Fibroblast of lung (primary cell): ENCODE measurements around the gene RPL19. TPM values are rescaled to one million over a fixed set of nuclear protein-coding genes. Genes with fewer than 3 reads are reported as not detected.

ENCODE experiments used
- DNase-seq, 2 donors: peaks; one replicate each; pipeline versions ENCODE4 v3.0.0 to v3.0.0-alpha.2; 2010; ENCODE audit warnings: low read depth in 2 of 2
- H2AFZ ChIP-seq: 2 replicates; pipeline ENCODE4 v1.5.1; 2012; ENCODE audit warnings: low read length, control low read depth, inconsistent platforms
- H3K27ac ChIP-seq: 2 replicates; pipeline ENCODE4 v1.5.1; 2011; ENCODE audit warnings: low read length, control low read depth; ENCODE audit not compliant: insufficient read depth
- H3K27me3 ChIP-seq: 2 replicates; pipeline ENCODE4 v1.5.1; 2011; ENCODE audit warnings: mild to moderate bottlenecking, low read length; ENCODE audit not compliant: control insufficient read depth, insufficient read depth
- H3K36me3 ChIP-seq: 2 replicates; pipeline ENCODE4 v1.5.1; 2011; ENCODE audit warnings: low read length; ENCODE audit not compliant: control insufficient read depth, insufficient read depth
- H3K4me1 ChIP-seq: 2 replicates; pipeline ENCODE4 v1.5.1; 2011; ENCODE audit warnings: low read length; ENCODE audit not compliant: control insufficient read depth, insufficient read depth; ENCODE audit errors: extremely low read depth
- H3K4me2 ChIP-seq: 2 replicates; pipeline ENCODE4 v1.5.1; 2011; ENCODE audit warnings: low read length, control low read depth; ENCODE audit not compliant: insufficient read depth; ENCODE audit errors: extremely low read depth
- H3K4me3 ChIP-seq, 4 experiments: fragments of 200-600 bp in 1 of 4; sonication (generic) in 1 of 4; replicated peaks in 1 of 4; 2 replicates each; pipeline ENCODE4 v1.5.1; 2011 to 2016; ENCODE audit warnings: low read length in 4 of 4, low read depth in 3 of 4, mild to moderate bottlenecking in 3 of 4, control low read depth in 2 of 4, inconsistent platforms in 1 of 4, mixed read lengths in 1 of 4; ENCODE audit not compliant: insufficient read depth in 1 of 4; ENCODE audit errors: control extremely low read depth in 1 of 4
- H3K79me2 ChIP-seq: 2 replicates; pipeline ENCODE4 v1.5.1; 2012; ENCODE audit warnings: mild to moderate bottlenecking, low read length, inconsistent platforms; ENCODE audit not compliant: control insufficient read depth, insufficient read depth
- H3K9ac ChIP-seq: 2 replicates; pipeline ENCODE4 v1.5.1; 2011; ENCODE audit warnings: mild to moderate bottlenecking, low read length, control low read depth; ENCODE audit not compliant: insufficient read depth
- H3K9me3 ChIP-seq: 2 replicates; pipeline ENCODE4 v1.5.1; 2012; ENCODE audit warnings: low read depth, low read length; ENCODE audit not compliant: control insufficient read depth, insufficient read depth
- H4K20me1 ChIP-seq: 2 replicates; pipeline ENCODE4 v1.5.1; 2011; ENCODE audit warnings: low read length; ENCODE audit not compliant: control insufficient read depth, insufficient read depth; ENCODE audit errors: extremely low read depth
- EZH2 ChIP-seq: IDR thresholded peaks from 2 replicates; pipeline ENCODE4 v1.5.1; 2012; ENCODE audit warnings: low read length, control low read depth, mild to moderate bottlenecking; ENCODE audit errors: missing control alignments
- polyA plus RNA-seq, 2 donors: library from polyadenylated mRNA; depleted of rRNA in 1 of 2; stranded (reverse) in 1 of 2; unstranded in 1 of 2; fragments of >200 nt; gene quantifications; 2 replicates each; pipeline ENCODE4 v1.2.1, GENCODE V29; 2011 to 2012; ENCODE audit warnings: missing spikeins in 1 of 2
- total RNA-seq: library from RNA; depleted of rRNA; stranded (reverse); fragments of >200 nt; gene quantifications from 2 replicates; pipeline ENCODE4 v1.2.1, GENCODE V29; 2014
- TF ChIP-seq, protein P1 (sequence below), 2 donors: IDR thresholded peaks in 1 of 2; conservative IDR thresholded peaks in 1 of 2; 1 replicate in 1 of 2; 2 replicates in 1 of 2; pipeline ENCODE4 v1.5.1; 2011 to 2012; ENCODE audit warnings: low read length in 2 of 2, control low read depth in 1 of 2, inconsistent platforms in 1 of 2, low read depth in 1 of 2, mild to moderate bottlenecking in 1 of 2

The RPL19 gene
- total and polyA plus RNA-seq, 2 donors (not counting 1 experiment from before 2014, with no cell fraction given): 1,378 to 1,814 TPM

DNA sequence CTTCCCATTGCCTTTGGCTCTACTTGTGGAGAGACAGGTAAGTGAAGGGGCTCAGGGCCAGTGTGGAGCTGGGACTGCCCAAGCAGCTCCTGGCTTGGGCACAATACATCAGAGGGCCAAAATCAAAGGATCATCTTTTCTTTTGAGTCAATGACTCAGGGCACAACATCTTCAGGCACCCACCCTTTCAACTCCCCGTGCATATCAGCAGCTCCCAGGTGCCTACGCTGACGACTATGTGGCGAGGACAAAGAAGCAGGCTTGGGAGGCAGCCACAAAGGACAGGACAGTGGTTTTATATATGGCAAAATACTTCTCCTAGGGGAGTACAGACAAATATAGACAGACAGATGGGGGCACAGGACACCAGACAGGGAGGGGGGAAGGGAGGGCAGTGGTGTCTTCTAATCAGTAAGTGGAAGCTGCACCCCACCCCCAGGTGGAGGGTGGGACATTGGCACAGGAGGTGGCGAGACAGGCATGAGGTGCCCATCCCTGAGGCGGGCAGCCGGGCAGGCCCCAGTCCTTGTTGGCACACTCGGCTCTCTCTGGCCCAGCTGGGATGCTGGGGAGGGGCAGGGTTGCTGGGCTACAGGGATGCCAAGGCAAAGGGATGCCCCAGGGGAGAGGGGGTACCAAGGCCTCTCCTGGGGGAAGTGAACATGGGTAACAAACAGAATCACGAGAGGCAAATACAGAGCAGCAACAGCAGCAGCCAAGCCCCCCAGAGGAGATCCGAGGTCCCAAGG is 26.4 kb upstream of the RPL19 start:
- no peak for DNase-seq
- H3K36me3 ChIP-seq: peaks cover 19% of the 10 kb centered on the region
- no peak overlapping the region for H3K4me3 ChIP-seq
- H3K9me3 ChIP-seq: no peaks in the 10 kb centered on the region
- no peak overlapping the region for H3K27ac ChIP-seq
- no peaks in the 10 kb centered on the region for H3K79me2 ChIP-seq
- no peak overlapping the region for H2AFZ ChIP-seq
- no peak for TF ChIP-seq EZH2
- H3K27me3 ChIP-seq: no peaks in the 10 kb centered on the region
- H3K4me2 ChIP-seq: no peak overlapping the region
- H4K20me1 ChIP-seq: no peaks in the 10 kb centered on the region
- no peak overlapping the region for H3K9ac ChIP-seq
- H3K4me1 ChIP-seq: no peaks in the 10 kb centered on the region

DNA sequence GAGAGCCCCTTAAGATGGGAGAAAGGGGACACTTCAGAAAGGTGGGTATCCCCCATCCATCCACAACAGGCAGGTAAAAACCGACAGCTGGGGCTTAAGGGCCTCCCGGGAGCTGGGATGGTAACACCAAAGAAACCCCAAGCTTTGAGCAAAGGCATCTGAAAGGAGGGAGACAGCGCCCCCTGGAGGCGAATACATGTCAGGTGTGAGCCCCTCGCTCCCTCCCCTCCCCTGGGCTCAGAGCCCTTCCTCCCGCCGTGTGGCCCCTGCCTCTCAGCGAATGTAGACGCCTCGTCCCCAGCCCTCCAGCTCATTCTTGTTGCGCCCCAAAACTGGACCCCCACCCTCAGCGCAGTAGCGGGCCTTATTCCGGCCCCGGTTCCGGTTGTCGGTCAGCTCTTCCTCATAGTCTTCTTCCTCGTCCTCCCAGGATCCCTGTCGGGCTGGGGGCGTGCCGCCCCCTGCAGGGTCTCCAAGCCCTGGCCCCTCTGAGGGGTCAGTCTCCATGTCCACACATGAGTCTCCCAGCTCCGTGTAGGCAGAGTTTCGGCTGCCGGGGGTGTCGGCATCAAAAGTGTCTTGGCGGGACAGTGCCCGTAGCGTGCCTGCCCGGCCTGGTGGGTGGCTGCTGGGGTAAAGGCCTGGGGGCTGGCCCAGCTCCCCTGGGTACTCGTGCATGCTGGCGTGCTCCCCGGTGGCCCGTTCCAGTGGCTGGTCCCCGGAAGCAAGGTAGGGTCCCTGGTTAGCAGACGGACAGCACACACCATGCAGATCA is 25.0 kb upstream of the RPL19 start:
- H4K20me1 ChIP-seq: no peaks in the 10 kb centered on the region
- no peaks in the 10 kb centered on the region for H3K79me2 ChIP-seq
- H3K27me3 ChIP-seq: no peaks in the 10 kb centered on the region
- no peak overlapping the region for H3K4me2 ChIP-seq
- peak; percentile 37 to 70 for DNase-seq
- H2AFZ ChIP-seq: no peak overlapping the region
- H3K4me3 ChIP-seq: no peak overlapping the region
- H3K27ac ChIP-seq: no peak overlapping the region
- H3K9ac ChIP-seq: no peak overlapping the region
- H3K4me1 ChIP-seq: no peaks in the 10 kb centered on the region
- TF ChIP-seq, protein P1, sequence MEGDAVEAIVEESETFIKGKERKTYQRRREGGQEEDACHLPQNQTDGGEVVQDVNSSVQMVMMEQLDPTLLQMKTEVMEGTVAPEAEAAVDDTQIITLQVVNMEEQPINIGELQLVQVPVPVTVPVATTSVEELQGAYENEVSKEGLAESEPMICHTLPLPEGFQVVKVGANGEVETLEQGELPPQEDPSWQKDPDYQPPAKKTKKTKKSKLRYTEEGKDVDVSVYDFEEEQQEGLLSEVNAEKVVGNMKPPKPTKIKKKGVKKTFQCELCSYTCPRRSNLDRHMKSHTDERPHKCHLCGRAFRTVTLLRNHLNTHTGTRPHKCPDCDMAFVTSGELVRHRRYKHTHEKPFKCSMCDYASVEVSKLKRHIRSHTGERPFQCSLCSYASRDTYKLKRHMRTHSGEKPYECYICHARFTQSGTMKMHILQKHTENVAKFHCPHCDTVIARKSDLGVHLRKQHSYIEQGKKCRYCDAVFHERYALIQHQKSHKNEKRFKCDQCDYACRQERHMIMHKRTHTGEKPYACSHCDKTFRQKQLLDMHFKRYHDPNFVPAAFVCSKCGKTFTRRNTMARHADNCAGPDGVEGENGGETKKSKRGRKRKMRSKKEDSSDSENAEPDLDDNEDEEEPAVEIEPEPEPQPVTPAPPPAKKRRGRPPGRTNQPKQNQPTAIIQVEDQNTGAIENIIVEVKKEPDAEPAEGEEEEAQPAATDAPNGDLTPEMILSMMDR (conservative IDR thresholded peaks at IDR 0.05 in 1 of 2, IDR thresholded peaks at IDR 0.05 in 1 of 2; ENCODE audit: low read depth in 1 of 2, low read length in 2 of 2): peak; percentile 77 to 81
- no peak for TF ChIP-seq EZH2
- no peaks in the 10 kb centered on the region for H3K9me3 ChIP-seq
- peaks cover 19% of the 10 kb centered on the region for H3K36me3 ChIP-seq

DNA sequence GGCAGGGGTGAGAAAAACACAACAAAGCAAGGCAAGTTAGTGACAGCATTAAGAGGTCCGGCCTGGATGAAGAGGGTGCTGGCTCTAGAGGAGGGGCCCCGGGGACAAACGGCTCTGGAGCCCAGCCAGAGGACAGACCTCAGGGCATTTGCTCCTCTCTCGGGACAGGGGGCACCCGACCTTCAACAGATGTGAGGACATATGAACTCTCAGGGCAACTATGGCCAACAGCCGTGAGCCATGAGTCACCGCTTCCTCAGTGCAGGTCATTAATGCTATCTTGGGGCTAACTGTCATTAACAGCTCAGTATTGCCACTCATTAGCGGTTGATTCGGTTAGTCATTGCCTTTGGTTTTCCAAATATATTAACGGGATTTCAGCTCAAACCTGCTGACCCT is 24.4 kb upstream of the RPL19 start:
- Histone ChIP-seq H4K20me1 (no peaks in the 10 kb centered on the region), H3K79me2 (no peaks in the 10 kb centered on the region), H3K36me3 (peaks cover 19% of the 10 kb centered on the region), H2AFZ (no peak overlapping the region), H3K4me1 (no peaks in the 10 kb centered on the region), H3K9me3 (no peaks in the 10 kb centered on the region), H3K4me2 (no peak overlapping the region), H3K4me3 (no peak overlapping the region), H3K27ac (no peak overlapping the region), H3K9ac (no peak overlapping the region), H3K27me3 (no peaks in the 10 kb centered on the region)
- TF ChIP-seq, protein P1 (conservative IDR thresholded peaks at IDR 0.05 in 1 of 2, IDR thresholded peaks at IDR 0.05 in 1 of 2; ENCODE audit: low read depth in 1 of 2, low read length in 2 of 2): no peak
- TF ChIP-seq EZH2: no peak
- no peak for DNase-seq
